ENCODE results near the gene COMMD10.
"Not testable (repeated sequence)": the region's sequence is repeated elsewhere in the genome, so short reads cannot be mapped to it uniquely, and the experiment has no call there.

The COMMD10 gene

DNA sequence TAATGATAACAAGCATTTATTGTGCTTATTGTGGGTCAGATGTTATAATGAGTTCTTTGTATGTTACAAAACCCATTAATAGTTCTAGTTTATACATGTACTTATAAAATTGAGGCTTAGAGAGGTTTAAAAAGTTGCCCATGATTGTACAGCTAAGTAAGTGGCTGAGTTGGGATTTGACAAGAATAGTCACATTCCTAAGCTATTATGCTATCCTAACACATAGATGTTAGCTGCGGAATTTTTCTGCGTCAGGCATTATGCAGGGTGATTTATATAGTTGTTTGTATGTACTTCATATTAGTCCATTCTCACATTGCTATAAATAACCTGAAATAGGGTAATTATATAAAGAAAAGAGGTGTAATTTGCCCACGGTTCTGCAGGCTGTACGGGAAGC lies 12.5 kb downstream of the COMMD10 start:
- DNase-seq (ENCODE audit: low read depth) = no peak

DNA sequence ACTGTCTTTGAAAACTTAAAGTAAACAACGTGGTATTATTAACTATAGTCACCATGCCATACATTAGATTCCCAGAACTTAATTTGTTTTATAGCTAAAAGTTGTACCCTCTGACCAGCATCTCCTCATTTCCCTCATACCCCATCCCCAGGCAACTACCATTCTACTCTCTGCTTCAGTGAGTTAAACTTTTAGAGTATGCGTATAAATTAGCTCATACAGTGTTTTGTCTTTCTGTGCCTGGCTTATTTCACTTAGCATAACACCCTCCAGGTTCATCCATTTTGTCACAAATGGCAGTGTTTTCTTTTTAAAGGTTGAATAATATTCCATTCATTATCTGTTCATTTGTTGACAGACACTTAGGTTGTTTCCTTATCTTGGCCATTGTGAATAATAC lies 14.2 kb downstream of the COMMD10 start:
- no peak for DNase-seq (ENCODE audit: low read depth)

DNA sequence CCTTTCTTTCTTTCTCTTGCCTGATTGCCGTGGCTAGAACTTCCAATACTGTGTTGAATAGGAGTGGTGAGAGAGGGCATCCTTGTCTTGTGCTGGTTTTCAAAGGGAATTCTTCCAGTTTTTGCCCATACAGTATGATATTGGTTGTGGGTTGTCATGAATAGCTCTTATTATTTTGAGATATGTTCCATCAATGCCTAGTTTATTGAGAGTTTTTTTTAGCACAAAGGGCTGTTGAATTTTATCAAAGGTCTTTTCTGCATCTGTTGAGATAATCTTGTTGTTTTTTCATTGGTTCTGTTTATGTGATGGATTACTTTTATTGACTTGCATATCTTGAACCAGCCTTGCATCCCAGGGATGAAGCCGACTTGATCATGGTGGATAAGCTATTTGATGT lies 20.1 kb downstream of the COMMD10 start:
- not testable (repeated sequence) for DNase-seq (ENCODE audit: low read depth)

DNA sequence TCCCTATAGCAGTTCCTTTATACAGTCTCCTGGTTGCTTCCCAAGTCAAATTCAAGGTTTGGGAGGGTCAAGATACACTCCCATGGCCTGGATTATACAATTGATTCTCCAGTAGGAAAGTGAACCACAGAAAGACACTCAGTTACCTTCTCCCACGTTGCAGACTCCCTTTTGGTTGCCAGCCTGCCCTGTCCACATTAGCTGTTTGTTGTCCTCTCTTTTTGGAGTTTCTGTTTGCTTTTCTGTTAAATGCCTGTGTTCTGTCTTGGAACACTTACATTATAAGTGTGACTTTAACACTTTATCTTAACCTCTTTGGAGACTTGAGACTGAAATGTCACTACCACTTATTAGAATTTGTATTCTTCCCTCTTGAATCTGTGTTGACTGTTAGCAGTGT lies 30.3 kb downstream of the COMMD10 start:
- DNase-seq (ENCODE audit: low read depth) = no peak

DNA sequence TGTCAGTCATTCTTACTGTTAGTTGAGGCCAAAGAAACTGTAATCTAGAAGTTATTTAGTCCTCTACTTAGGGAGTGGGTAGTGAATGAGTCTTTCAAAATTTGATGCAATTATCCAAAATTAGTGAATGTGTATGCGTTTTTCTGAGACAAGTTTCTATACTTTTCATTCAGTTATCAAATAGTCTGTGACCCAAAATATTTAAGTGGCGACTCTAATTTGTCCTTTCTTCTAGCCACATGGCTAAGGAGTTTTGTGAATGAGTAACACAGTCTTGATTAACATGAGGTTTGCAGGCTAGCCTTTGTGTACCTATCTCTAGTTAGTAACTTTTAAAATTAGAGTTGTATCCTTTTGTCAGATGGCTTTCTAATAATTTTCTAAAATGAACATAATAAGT lies 45.6 kb downstream of the COMMD10 start:
- no peak for DNase-seq (ENCODE audit: low read depth)

DNA sequence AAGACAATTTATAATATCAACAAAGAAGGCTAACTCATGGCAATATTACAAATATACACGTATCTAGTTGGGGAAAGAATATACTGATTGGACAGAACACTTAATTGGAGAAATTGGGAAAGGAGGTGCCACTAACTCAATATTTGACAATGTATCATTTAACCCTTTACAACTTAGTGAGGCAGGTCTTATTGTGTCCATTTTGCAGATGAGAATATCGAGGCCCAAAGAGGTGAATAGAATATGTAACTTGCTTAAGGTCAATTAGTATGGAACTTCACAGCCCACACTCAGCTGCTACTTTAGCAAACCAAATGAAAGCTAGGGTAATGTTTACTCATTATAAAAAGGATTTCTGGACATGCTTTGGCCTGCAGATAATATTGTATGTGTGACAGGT lies 46.2 kb downstream of the COMMD10 start:
- no peak for DNase-seq (ENCODE audit: low read depth)

DNA sequence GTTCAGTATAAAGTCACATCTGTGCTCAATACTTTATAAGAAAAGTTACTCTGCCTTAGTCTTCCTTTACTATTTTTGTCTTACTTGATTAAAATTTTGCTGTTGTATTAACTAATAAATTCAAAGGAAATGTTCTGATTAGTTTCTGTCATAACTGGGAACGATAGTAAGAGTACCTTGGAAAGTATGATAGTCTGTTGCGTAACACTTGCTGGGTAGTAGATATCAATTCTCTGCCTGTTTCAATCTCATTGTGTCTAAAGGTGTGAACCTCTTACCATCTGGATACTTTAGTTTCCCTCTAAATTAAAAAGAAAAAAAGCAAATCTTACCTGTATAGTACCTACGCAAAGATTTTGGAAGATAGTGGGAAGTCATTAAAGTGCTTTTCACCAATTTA lies 48.5 kb downstream of the COMMD10 start:
- no peak for DNase-seq (ENCODE audit: low read depth)

DNA sequence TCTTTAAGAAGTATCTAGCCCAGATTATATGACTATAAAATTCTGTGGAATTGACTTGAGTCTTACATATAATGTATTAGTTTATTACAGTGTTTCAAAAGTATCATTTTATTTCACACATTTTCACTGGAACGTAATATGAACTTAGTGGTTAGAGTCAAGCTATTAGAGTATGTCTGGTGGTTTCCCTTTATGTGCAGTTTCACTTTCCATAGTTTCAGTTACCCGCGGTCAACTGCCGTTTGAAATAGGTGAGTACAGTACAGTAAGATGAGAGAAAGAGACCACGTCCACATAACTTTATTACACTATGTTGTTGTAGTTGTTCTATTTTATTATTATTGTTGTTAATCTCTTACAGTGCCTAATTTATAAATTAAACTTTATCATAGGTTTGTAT lies 50.5 kb downstream of the COMMD10 start:
- no peak for DNase-seq (ENCODE audit: low read depth)

DNA sequence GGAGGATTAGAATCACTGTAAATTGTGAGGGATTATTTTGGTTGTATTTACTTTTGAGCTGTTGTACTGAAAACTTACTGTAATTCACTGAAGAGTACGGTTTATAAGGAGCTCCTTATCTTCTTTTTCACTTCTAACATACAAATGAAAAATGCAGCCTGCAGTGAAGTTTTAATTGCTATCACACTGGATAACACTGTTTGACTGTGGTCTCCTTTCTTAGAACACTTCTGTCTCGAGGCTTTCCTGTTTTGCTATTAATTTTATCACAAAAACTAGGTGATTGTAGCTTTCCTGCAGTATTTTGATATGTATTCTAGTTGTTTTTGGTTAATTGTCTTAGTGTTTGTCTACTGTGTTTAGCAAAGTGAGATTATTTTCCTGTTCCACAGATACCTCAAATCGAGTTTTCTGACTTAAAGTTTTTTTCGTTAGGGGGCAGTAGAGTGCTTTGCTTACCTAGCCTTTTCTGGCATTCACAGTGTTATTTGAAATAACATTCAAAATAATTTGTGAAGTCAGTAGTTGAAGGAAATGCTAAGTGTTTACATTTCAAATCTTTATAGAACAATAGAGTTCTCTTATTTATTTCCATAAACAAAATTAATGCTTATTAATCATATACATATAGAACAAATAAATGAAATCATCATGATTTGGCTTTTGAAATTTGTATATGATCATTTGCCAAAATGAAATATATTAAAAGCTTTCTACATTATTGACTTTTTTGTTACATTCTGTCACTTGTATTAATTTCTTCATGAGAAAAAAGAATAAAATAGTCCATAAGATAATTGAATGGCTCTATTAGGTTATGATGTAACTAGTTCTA lies 52.9 kb downstream of the COMMD10 start:
- no peak for DNase-seq (ENCODE audit: low read depth)

DNA sequence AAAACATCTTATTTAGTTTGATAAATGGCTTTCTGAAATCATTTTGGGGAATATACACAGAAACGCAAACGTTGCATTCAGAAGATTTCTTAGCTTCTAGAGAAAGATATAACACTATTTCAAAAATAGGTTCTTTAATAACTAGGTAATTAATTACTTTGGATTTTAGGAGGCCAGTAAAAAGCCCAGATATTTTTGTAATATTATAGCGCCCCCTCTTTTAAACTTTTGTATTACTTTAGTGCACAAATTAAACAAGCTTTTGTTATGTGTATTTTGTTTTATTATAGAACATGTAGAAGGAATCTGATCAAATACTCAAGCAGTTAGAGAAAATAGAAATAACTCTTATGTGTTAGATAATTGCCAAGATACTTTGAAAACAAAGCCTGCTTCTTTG lies 57.7 kb downstream of the COMMD10 start:
- DNase-seq (ENCODE audit: low read depth) = no peak

DNA sequence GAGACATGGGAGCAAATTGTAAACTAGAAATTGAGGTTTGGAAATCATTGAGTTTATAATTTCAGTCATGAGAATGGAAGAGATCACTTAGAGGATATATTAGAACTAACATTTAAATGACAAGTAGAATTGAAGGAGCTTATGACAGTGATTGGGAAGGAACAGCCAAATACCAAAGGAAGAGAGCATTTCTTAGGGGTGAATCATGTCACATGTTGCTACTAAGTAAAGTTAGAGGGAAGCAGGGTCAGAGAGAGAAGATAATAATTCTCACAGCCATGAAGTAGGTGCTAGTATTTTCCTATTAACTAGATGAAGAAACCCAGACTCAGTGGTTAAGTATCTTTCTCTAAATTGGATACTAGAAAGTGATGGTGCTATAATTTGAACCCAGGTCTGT lies 59.3 kb downstream of the COMMD10 start:
- DNase-seq (ENCODE audit: low read depth) = no peak

DNA sequence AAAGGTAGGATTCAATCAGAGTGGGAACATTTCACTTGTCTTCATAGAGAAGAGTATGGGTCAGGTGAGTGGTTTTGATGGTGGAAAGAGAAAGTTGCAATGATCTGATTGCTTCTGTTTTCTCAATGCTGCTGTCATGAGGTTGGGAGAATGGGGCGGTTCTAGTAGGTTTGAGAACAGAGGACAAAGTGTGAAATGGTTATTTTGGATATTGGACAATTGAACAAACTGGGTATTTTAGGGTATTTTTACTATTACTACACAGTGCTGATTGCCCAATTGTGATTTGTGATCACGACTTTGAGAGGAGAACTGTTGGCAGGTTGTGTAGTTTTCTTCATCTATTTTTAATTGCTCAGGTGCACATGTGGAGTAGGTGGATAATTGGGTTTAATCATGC lies 60.2 kb downstream of the COMMD10 start:
- no peak for DNase-seq (ENCODE audit: low read depth)

DNA sequence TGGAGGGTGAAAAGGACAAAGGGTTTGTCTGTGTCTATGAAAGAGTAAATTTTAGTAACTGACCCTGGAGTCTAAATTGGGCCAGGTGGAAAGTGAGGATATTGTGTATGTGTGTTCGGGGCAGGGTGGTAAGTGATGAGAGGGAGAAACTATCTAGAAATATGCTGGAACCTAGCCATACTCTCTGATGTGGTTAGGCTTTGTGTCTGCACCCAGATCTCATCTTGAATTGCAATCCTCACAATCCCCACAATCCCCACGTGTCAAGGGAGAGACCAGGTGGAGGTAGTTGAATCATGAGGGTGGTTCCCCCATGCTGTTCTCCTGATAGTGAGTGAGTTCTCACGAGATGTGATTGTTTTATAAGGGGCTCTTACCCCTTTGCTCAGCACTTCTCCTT lies 60.6 kb downstream of the COMMD10 start:
- DNase-seq (ENCODE audit: low read depth) = no peak

DNA sequence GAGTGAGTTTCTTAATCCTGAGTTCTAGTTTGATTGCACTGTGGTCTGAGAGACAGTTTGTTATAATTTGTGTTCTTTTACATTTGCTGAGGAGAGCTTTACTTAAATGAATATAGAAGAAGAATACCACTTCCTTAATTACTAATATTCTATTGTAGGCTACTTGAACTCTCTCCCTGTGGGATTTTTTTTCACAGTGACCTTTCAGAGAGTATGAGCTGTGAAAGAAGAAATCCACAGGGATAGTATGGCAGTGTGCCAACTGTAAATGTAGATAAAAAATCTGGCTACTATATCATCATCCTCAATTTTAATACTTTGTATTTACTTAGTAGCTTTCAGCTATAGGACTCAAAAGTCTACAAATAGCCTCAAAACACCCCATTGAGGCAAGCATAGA lies 67.3 kb downstream of the COMMD10 start:
- DNase-seq (ENCODE audit: low read depth) = no peak

DNA sequence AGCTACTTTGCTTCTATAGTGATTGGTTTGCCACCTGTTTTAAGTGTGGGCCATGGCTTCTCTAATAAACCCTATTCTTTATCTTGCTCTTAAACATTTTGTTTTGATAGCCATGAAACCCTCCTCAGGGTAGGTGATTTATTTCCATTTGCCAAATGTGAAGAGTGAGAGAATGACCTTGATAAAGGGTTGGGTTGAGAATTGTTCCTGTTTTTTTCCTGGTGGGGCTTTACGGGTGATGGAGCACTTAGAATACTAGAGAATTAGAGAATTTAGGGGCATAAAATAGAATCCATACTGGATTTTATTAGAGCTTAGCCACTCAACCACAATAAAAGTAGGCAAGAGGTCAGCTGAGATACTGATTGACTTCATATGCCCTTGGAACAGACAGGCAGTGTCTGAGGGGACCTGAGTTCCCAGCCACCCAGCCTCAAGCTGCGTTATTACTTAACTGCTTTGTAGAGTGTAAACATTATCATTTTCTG lies 68.9 kb downstream of the COMMD10 start:
- DNase-seq (ENCODE audit: low read depth) = no peak

DNA sequence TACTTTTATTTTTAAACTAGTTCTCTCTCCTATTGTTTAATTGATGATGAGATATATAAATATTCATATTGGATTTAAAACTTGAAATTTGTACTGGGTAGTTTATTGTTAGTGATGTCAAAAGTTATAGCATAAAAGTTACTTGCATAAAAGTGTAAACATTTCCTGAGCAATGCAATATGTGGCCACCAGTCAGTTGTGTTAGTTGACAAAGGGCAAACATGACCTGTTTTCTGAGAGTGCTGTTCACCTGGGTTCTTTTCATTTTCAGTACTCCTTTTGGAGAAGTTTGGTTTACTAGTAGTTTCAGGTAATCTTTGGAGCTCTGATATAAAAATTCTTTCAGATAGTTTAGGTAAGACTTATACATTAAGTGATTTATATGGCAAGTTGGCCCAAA lies 69.4 kb downstream of the COMMD10 start:
- DNase-seq (ENCODE audit: low read depth) = no peak

DNA sequence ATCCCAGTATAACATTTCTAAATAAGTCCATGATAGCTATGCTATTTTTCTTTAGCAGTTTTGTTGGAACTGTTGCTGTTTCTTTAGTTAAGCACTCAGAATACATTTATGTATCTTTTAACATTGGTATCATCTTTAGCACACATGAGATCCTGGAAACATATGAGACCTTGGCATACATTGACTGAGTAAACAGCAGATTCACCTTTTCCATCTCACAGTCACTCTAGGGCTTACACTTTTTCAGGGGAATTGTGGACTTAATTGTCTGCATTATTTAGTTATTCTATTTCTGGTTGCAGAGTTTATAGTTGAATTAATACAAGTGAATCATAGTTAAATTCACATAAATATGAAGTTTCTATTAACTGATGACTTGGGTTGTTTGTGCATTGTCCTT lies 70.1 kb downstream of the COMMD10 start:
- no peak for DNase-seq (ENCODE audit: low read depth)

DNA sequence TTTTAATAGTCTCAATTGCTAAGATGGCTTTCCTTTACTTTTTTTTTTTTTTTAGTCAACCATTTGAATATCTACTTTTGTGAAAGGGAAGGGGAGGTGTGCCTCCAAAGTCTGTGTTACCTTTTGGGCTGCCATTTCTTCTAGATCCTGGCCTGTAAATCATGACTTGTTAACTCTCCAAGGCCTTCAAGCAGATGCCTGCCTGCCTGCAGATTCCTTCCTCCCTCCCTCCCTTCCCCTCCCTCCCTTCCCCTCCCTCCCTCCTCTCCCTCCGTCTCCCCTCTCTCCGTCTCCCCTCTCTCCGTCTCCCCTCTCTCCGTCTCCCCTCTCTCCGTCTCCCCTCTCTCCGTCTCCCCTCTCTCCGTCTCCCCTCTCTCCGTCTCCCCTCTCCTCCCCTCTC lies 73.1 kb downstream of the COMMD10 start:
- DNase-seq (ENCODE audit: low read depth) = no peak

DNA sequence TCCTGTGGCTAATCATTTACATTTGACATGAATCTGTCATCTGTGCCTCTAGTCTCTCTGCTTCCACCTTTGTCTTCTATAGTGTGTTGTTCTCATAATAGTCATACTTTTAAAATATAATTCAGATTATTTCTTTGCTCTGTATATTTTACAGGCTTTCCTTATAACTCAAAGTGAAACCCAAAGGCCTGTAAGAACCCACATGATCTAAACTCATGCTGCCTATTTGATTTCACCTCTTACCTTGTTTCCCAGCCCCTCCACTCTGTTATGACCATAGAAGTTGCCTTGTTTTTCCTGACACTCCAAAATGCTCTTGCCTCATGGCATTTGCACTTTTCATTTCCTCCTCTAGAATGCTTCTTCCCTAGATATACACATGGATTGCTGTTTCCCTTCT lies 74.2 kb downstream of the COMMD10 start:
- no peak for DNase-seq (ENCODE audit: low read depth)

DNA sequence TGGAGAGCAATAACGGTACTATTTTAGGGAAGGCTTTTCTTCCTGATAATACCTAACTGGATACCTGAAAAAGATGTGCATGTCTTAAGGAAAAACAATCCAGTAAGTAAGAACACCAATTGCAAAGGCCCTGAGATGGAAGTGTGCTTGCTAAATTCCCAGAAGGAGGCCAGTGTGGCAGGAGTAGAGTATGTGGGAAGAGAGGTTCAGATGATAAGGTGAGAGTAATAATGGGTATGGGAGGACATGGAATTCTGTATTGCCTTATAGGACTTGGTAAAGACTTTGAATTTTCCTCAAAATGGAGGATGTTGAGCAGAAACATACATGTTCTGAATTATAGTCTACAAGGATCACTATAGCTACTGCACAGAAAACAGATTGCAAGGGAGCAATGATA lies 89.3 kb downstream of the COMMD10 start:
- no peak for DNase-seq (ENCODE audit: low read depth)

DNA sequence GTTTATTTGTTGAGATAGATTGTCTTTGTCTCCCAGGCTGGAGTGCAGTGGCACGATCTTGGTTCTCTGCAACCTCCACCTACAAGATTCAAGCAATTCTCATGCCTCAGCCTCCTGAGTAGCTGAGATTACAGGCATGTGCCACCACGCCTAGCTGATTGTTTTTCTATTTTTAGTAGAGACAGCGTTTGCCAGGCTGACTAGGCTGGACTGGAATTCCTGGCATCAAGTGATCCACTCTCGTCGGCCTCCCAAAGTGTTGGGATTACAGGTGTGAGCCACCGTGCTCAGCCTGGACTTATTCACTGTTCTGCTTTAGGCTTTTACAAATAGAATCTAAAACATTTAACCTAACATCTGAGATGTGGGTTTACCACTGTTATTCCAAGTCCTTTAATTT lies 91.3 kb downstream of the COMMD10 start:
- DNase-seq (ENCODE audit: low read depth) = no peak

DNA sequence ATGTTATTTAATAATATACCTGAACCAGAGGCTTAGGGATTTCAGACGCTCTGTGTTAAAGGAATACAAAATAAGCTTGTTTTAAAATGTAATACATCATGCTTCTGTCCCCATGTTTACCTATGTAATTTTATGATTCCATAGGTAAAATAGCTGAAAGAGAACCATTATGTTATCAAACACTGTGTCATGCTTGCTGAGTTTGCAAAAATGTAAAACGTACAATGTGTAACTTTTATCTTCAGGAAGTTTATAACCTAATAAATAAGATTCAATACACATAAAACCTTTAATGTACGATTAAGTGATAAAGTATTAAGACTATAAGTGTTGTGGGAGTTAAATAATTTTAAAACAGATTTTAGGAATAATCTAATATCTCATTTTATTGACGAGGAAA lies 94.1 kb downstream of the COMMD10 start:
- no peak for DNase-seq (ENCODE audit: low read depth)

DNA sequence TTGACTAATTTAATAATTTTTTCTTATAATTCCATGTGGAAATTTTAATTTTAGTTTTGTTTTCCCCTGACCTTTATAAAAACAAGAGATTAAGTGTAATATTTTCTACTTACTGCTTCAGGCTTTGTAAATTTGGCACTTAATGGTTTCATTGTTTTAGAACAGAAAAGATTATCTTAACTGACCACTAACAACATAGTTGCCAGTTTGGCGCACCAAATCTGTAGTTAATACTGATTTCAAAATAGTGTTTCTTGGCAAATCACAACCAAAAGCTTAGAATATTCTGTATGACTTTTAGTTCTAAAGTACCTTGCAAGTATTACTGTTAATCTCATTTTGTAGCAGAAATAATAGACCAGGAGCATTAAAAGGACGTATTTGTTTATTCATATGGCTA lies 124.3 kb downstream of the COMMD10 start:
- DNase-seq (ENCODE audit: low read depth) = no peak

DNA sequence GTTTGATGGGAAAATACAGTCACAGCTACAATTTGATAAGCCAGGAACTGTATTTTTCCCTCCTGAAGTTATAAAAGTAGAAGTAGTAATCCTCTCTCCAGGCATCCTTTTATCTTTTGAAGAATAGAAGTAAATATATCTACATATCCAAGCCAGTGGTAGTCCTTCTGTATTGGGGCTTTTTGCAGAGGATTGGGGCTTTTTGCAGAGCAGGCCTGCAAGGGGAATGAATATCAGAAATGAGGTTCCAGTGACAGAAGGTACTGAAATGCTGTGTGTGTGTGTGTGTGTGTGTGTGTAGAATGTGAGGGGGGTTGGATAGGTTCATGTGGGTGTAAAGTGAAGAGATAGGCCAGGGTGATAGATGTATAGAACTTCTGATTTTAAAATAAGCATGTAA lies 127.4 kb downstream of the COMMD10 start:
- no peak for DNase-seq (ENCODE audit: low read depth)
